HEK293 (cell line): Measurements from ENCODE around the gene HSPA4L.

Source experiments
- CTCF ChIP-seq: fragments of 450-650 bp; formaldehyde crosslinking; IDR thresholded peaks from 2 replicates; pipeline ENCODE4 v1.5.1; 2016; ENCODE audit warnings: missing biosample characterization, missing genetic modification characterization
- GLIS2 ChIP-seq: fragments of 450-650 bp; formaldehyde crosslinking; IDR thresholded peaks from 2 replicates; pipeline ENCODE4 v1.5.1; 2016; ENCODE audit warnings: missing biosample characterization, missing genetic modification characterization
- IKZF3 ChIP-seq: fragments of 450-650 bp; IDR thresholded peaks from 2 replicates; pipeline ENCODE4 v1.5.0; 2018; ENCODE audit warnings: missing biosample characterization, mild to moderate bottlenecking, missing genetic modification characterization, moderate library complexity
- KLF7 ChIP-seq: fragments of 450-650 bp; formaldehyde crosslinking; IDR thresholded peaks from 2 replicates; pipeline ENCODE4 v1.5.1; 2016; ENCODE audit warnings: missing biosample characterization, missing genetic modification characterization, borderline replicate concordance
- MYNN ChIP-seq: fragments of 450-650 bp; formaldehyde crosslinking; IDR thresholded peaks from 2 replicates; pipeline ENCODE4 v1.5.1; 2016; ENCODE audit warnings: missing biosample characterization, missing genetic modification characterization, borderline replicate concordance
- REPIN1 ChIP-seq: fragments of 450-650 bp; formaldehyde crosslinking; IDR thresholded peaks from 2 replicates; pipeline ENCODE4 v1.5.1; 2017; ENCODE audit warnings: missing biosample characterization, missing genetic modification characterization, low read depth
- SP2 ChIP-seq: fragments of 450-650 bp; formaldehyde crosslinking; IDR thresholded peaks from 2 replicates; pipeline ENCODE4 v1.5.1; 2016; ENCODE audit warnings: missing biosample characterization, missing genetic modification characterization
- SP3 ChIP-seq: fragments of 450-650 bp; formaldehyde crosslinking; IDR thresholded peaks from 2 replicates; pipeline ENCODE4 v1.5.1; 2016; ENCODE audit warnings: missing biosample characterization, missing genetic modification characterization
- YY1 ChIP-seq: fragments of 450-650 bp; formaldehyde crosslinking; IDR thresholded peaks from 2 replicates; pipeline ENCODE4 v1.5.1; 2018; ENCODE audit warnings: missing biosample characterization, missing genetic modification characterization
- YY2 ChIP-seq: fragments of 450-650 bp; formaldehyde crosslinking; IDR thresholded peaks from 2 replicates; pipeline ENCODE4 v1.5.1; 2016; ENCODE audit warnings: missing biosample characterization, missing genetic modification characterization
- ZNF133 ChIP-seq: fragments of 450-650 bp; formaldehyde crosslinking; IDR thresholded peaks from 2 replicates; pipeline ENCODE4 v1.5.1; 2016; ENCODE audit warnings: missing biosample characterization, missing genetic modification characterization
- ZNF146 ChIP-seq: fragments of 450-650 bp; formaldehyde crosslinking; IDR thresholded peaks from 2 replicates; pipeline ENCODE4 v1.5.1; 2016; ENCODE audit warnings: missing biosample characterization, missing genetic modification characterization
- ZNF157 ChIP-seq: fragments of 450-650 bp; formaldehyde crosslinking; IDR thresholded peaks from 2 replicates; pipeline ENCODE4 v1.5.1; 2016; ENCODE audit warnings: missing biosample characterization, missing genetic modification characterization
- ZNF211 ChIP-seq: fragments of 450-650 bp; formaldehyde crosslinking; IDR thresholded peaks from 2 replicates; pipeline ENCODE4 v1.5.1; 2016; ENCODE audit warnings: low read depth, missing biosample characterization, missing genetic modification characterization
- ZNF223 ChIP-seq: fragments of 450-650 bp; formaldehyde crosslinking; IDR thresholded peaks from 2 replicates; pipeline ENCODE4 v1.5.1; 2016; ENCODE audit warnings: missing biosample characterization, missing genetic modification characterization
- ZNF239 ChIP-seq: fragments of 450-650 bp; formaldehyde crosslinking; IDR thresholded peaks from 2 replicates; pipeline ENCODE4 v1.5.1; 2016; ENCODE audit warnings: missing biosample characterization, missing genetic modification characterization
- ZNF302 ChIP-seq: fragments of 450-650 bp; formaldehyde crosslinking; IDR thresholded peaks from 2 replicates; pipeline ENCODE4 v1.5.1; 2016; ENCODE audit warnings: missing biosample characterization, missing genetic modification characterization, low read depth
- ZNF311 ChIP-seq: fragments of 450-650 bp; formaldehyde crosslinking; IDR thresholded peaks from 2 replicates; pipeline ENCODE4 v1.5.1; 2017; ENCODE audit warnings: missing biosample characterization, missing genetic modification characterization, borderline replicate concordance
- ZNF341 ChIP-seq: fragments of 450-650 bp; formaldehyde crosslinking; IDR thresholded peaks from 2 replicates; pipeline ENCODE4; 2016; ENCODE audit warnings: low read depth, missing biosample characterization, missing genetic modification characterization
- ZNF394 ChIP-seq: fragments of 450-650 bp; formaldehyde crosslinking; IDR thresholded peaks from 2 replicates; pipeline ENCODE4 v1.5.1; 2016; ENCODE audit warnings: missing biosample characterization, missing genetic modification characterization, mild to moderate bottlenecking, moderate library complexity, borderline replicate concordance
- ZNF473 ChIP-seq: fragments of 450-650 bp; formaldehyde crosslinking; IDR thresholded peaks from 2 replicates; pipeline ENCODE4 v1.5.1; 2017; ENCODE audit warnings: missing biosample characterization, missing genetic modification characterization
- ZNF48 ChIP-seq: fragments of 450-650 bp; formaldehyde crosslinking; IDR thresholded peaks from 2 replicates; pipeline ENCODE4 v1.5.1; 2016; ENCODE audit warnings: missing biosample characterization, missing genetic modification characterization
- ZNF558 ChIP-seq: fragments of 450-650 bp; formaldehyde crosslinking; IDR thresholded peaks from 2 replicates; pipeline ENCODE4 v1.5.1; 2016; ENCODE audit warnings: missing biosample characterization, missing genetic modification characterization
- ZNF571 ChIP-seq: fragments of 450-650 bp; formaldehyde crosslinking; IDR thresholded peaks from 2 replicates; pipeline ENCODE4 v1.5.0; 2017; ENCODE audit warnings: missing biosample characterization, missing genetic modification characterization
- ZNF596 ChIP-seq: fragments of 450-650 bp; IDR thresholded peaks from 2 replicates; pipeline ENCODE4 v1.5.0; 2018; ENCODE audit warnings: missing biosample characterization, mild to moderate bottlenecking, missing genetic modification characterization, moderate library complexity
- ZNF610 ChIP-seq: fragments of 450-650 bp; formaldehyde crosslinking; IDR thresholded peaks from 2 replicates; pipeline ENCODE4 v1.5.1; 2016; ENCODE audit warnings: missing biosample characterization, missing genetic modification characterization, borderline replicate concordance
- ZNF76 ChIP-seq: fragments of 450-650 bp; formaldehyde crosslinking; IDR thresholded peaks from 2 replicates; pipeline ENCODE4; 2016; ENCODE audit warnings: low read depth, missing biosample characterization, missing genetic modification characterization, borderline replicate concordance
- ZNF777 ChIP-seq: fragments of 450-650 bp; formaldehyde crosslinking; IDR thresholded peaks from 2 replicates; pipeline ENCODE4 v1.5.1; 2017; ENCODE audit warnings: missing biosample characterization, missing genetic modification characterization, borderline replicate concordance
- TF ChIP-seq, protein P1 (sequence below): fragments of 450-650 bp; formaldehyde crosslinking; IDR thresholded peaks from 2 replicates; pipeline ENCODE4 v1.5.1; 2016; ENCODE audit warnings: missing biosample characterization, missing genetic modification characterization
- TF ChIP-seq, protein P2 (sequence below): fragments of 450-650 bp; formaldehyde crosslinking; IDR thresholded peaks from 2 replicates; pipeline ENCODE4 v1.5.1; 2016; ENCODE audit warnings: missing biosample characterization, missing genetic modification characterization
- TF ChIP-seq, protein P3 (sequence below): fragments of 450-650 bp; formaldehyde crosslinking; IDR thresholded peaks from 2 replicates; pipeline ENCODE4 v1.5.1; 2016; ENCODE audit warnings: missing biosample characterization, missing genetic modification characterization
- TF ChIP-seq, protein P4 (sequence below): fragments of 450-650 bp; formaldehyde crosslinking; optimal IDR thresholded peaks from 2 replicates; pipeline ENCODE3; 2016; ENCODE audit warnings: missing biosample characterization, mild to moderate bottlenecking, missing genetic modification characterization

The HSPA4L gene

DNA sequence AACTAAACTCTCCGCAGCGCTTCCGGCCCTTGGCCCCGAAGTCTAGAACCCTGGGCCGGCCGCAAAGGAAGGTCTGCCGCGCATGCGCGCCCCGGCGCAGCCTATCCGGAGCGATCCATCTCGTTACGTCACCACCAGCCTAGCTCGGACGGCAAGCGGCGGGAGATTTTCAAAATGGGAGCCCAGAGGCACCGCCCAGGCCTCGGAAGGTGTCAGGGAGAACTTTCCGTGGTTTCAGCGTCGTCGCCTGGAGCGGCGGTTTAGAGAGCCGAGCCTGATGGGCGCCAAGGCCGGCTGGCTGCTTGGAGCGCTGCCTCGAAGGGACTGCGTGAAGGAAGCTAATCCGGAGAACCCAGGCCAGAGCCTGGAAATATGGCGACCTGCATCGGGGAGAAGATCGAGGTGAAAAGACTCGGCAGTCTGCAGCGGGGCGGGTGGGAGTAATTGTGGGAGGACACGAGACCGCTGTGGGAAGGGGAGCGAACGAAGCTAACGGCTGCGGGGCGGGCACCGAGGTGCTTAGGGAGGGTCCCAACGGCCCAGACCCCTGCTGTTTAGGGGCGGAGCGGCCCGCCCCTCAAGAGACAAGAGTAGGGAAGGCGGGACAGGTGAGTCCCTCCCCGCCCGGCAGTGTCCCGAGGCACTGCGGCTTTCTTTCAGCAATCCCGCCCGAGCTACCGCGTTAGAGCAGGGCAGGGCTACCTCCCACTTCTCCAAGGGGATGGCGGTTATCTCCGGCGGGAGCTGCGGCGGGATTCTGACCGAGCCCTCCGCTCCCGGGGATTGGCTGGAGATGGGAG, 98.8 kb downstream of the HSPA4L start, which contains the start of gene PLK4 (continued):
- TF ChIP-seq, protein P1, sequence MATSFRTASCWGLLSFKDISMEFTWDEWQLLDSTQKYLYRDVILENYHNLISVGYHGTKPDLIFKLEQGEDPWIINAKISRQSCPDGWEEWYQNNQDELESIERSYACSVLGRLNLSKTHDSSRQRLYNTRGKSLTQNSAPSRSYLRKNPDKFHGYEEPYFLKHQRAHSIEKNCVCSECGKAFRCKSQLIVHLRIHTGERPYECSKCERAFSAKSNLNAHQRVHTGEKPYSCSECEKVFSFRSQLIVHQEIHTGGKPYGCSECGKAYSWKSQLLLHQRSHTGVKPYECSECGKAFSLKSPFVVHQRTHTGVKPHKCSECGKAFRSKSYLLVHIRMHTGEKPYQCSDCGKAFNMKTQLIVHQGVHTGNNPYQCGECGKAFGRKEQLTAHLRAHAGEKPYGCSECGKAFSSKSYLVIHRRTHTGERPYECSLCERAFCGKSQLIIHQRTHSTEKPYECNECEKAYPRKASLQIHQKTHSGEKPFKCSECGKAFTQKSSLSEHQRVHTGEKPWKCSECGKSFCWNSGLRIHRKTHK (tag by site-specific recombination) = no peak
- 0 out of 2 replicates have a peak, but pooled peaks have one; percentile 4 for TF ChIP-seq ZNF596
- TF ChIP-seq ZNF223 (tag by site-specific recombination) = no peak
- TF ChIP-seq, protein P2, sequence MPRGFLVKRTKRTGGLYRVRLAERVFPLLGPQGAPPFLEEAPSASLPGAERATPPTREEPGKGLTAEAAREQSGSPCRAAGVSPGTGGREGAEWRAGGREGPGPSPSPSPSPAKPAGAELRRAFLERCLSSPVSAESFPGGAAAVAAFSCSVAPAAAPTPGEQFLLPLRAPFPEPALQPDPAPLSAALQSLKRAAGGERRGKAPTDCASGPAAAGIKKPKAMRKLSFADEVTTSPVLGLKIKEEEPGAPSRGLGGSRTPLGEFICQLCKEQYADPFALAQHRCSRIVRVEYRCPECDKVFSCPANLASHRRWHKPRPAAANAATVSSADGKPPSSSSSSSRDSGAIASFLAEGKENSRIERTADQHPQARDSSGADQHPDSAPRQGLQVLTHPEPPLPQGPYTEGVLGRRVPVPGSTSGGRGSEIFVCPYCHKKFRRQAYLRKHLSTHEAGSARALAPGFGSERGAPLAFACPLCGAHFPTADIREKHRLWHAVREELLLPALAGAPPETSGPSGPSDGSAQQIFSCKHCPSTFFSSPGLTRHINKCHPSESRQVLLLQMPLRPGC (tag by site-specific recombination) = no peak; the same call in 1 of the 2 replicates
- no peak for TF ChIP-seq ZNF311 (tag by site-specific recombination)
- peak; percentile 91 for TF ChIP-seq SP2 (tag by site-specific recombination)
- 0 out of 2 replicates have a peak, but pooled peaks have one; percentile 62 for TF ChIP-seq ZNF239 (tag by site-specific recombination)
- TF ChIP-seq ZNF610 (tag by site-specific recombination) = peak; percentile 51; the same call in 1 of the 2 replicates
- TF ChIP-seq, protein P3, sequence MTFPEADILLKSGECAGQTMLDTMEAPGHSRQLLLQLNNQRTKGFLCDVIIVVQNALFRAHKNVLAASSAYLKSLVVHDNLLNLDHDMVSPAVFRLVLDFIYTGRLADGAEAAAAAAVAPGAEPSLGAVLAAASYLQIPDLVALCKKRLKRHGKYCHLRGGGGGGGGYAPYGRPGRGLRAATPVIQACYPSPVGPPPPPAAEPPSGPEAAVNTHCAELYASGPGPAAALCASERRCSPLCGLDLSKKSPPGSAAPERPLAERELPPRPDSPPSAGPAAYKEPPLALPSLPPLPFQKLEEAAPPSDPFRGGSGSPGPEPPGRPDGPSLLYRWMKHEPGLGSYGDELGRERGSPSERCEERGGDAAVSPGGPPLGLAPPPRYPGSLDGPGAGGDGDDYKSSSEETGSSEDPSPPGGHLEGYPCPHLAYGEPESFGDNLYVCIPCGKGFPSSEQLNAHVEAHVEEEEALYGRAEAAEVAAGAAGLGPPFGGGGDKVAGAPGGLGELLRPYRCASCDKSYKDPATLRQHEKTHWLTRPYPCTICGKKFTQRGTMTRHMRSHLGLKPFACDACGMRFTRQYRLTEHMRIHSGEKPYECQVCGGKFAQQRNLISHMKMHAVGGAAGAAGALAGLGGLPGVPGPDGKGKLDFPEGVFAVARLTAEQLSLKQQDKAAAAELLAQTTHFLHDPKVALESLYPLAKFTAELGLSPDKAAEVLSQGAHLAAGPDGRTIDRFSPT = peak; percentile 62; the same call in 1 of the 2 replicates
- no peak for TF ChIP-seq ZNF146 (tag by site-specific recombination)
- TF ChIP-seq KLF7 = peak; percentile 91
- TF ChIP-seq YY1 (tag by site-specific recombination) = peak; percentile 92
- no peak for TF ChIP-seq ZNF133
- TF ChIP-seq ZNF157 = no peak
- TF ChIP-seq ZNF473 (tag by site-specific recombination) = no peak
- peak; percentile 84; the same call in 1 of the 2 replicates for TF ChIP-seq ZNF76
- no peak for TF ChIP-seq ZNF48 (tag by site-specific recombination)
- TF ChIP-seq GLIS2 = peak; percentile 68
- no peak for TF ChIP-seq ZNF571 (tag by site-specific recombination)
- peak; percentile 84 for TF ChIP-seq YY2
- peak; percentile 58; the same call in 1 of the 2 replicates for TF ChIP-seq ZNF394 (tag by site-specific recombination)
- no peak for TF ChIP-seq ZNF302 (tag by site-specific recombination)
- no peak for TF ChIP-seq ZNF558 (tag by site-specific recombination)
- TF ChIP-seq ZNF341 (tag by site-specific recombination) = peak; percentile 75
- TF ChIP-seq MYNN (tag by site-specific recombination) = no peak
- TF ChIP-seq, protein P4, sequence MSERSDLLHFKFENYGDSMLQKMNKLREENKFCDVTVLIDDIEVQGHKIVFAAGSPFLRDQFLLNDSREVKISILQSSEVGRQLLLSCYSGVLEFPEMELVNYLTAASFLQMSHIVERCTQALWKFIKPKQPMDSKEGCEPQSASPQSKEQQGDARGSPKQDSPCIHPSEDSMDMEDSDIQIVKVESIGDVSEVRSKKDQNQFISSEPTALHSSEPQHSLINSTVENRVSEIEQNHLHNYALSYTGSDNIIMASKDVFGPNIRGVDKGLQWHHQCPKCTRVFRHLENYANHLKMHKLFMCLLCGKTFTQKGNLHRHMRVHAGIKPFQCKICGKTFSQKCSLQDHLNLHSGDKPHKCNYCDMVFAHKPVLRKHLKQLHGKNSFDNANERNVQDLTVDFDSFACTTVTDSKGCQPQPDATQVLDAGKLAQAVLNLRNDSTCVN (tag by site-specific recombination) = peak; percentile 26
- peak; percentile 94 for TF ChIP-seq SP3 (tag by site-specific recombination)
- 0 out of 2 replicates have a peak, but pooled peaks have one; percentile 4 for TF ChIP-seq CTCF (tag by site-specific recombination)
- 0 out of 2 replicates have a peak, but pooled peaks have one; percentile 15 for TF ChIP-seq REPIN1 (tag by site-specific recombination)
- TF ChIP-seq ZNF211 = no peak
- 0 out of 2 replicates have a peak, but pooled peaks have one; percentile 42 for TF ChIP-seq ZNF777 (tag by site-specific recombination)
- peak; percentile 87 for TF ChIP-seq IKZF3 (tag by site-specific recombination)
